GM10266 (cell line): ENCODE data around the gene STX8.

ENCODE experiments used
- DNase-seq: peaks from one replicate; pipeline ENCODE4 v3.0.0; 2012; ENCODE audit errors: extremely low spot score
- TF ChIP-seq, protein P1 (sequence below): IDR thresholded peaks from 2 replicates; pipeline ENCODE4 v1.5.1; 2012; ENCODE audit warnings: mild to moderate bottlenecking, low read depth; ENCODE audit not compliant: control insufficient read depth, insufficient read depth; ENCODE audit errors: missing control alignments

The STX8 gene

DNA sequence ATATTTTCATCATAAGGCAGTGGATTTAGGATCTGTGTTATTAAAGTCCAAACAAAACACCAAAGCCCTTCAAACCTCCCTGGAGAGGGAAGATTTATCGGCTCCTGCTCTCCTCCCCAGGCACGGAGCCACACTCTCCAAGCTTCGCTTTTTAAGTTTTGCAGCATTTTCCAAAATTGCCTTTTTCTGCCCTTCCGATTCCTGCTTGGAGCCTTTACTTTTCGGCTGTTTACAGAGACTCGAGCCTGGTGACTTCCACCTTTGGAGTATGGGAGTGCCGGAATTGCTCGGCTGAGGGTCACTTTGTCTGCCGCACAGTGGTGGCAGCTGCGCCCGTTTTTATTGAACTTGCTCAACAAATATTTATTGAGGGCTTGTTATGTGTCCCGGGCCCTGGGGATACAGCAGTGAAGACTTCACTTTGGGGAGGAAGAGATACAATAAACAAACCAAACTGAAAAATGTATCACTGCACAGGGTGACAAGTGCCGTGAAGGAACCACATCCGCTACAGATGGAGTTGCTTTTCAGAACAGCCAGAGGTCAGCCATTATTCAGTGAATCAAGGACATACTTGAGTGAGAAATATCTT is 368.8 kb downstream of the STX8 start:
- no peak for DNase-seq
- TF ChIP-seq, protein P1, sequence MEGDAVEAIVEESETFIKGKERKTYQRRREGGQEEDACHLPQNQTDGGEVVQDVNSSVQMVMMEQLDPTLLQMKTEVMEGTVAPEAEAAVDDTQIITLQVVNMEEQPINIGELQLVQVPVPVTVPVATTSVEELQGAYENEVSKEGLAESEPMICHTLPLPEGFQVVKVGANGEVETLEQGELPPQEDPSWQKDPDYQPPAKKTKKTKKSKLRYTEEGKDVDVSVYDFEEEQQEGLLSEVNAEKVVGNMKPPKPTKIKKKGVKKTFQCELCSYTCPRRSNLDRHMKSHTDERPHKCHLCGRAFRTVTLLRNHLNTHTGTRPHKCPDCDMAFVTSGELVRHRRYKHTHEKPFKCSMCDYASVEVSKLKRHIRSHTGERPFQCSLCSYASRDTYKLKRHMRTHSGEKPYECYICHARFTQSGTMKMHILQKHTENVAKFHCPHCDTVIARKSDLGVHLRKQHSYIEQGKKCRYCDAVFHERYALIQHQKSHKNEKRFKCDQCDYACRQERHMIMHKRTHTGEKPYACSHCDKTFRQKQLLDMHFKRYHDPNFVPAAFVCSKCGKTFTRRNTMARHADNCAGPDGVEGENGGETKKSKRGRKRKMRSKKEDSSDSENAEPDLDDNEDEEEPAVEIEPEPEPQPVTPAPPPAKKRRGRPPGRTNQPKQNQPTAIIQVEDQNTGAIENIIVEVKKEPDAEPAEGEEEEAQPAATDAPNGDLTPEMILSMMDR: no peak

- TF ChIP-seq, protein P1: no peak
- no peak for DNase-seq
Measured at GRCh38 chr17:9206410-9206703, 369.3 kb downstream of the STX8 start.

- no peak for DNase-seq
- TF ChIP-seq, protein P1: no peak
Measured at GRCh38 chr17:9205520-9206409, 369.9 kb downstream of the STX8 start.

DNA sequence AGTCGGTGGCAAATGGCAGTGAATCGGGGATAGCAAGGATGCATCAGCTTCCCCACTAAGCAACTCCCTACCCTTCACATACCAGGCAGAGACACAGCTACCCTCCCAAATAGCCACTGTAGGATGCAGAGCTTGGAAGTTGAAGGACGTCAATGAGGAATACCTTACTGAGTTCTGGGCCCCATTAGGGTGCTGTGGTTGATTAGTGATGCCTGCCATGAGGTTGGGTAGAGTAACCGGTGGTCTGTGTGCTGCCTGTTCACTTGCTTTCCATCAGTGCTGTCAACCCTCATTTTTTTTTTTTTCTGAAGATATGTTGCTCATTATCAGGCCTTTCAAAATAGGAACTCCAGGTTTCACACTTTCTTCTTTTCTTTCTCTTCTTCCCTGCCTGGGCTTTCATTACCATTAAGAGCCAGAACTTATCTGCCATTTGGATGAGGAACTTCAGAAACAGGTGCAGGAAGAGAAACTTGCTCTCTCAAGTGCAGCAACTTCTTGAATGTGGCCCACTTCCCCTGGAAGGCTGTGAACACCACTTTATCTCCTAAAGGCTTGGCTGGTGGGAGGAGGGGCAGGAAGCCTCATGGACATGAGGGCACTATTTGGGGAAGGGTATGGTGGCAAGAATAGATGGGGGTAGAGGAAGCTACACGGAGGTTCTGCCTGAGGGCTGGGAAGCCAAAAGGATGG is 370.8 kb downstream of the STX8 start:
- no peak for DNase-seq
- TF ChIP-seq, protein P1: no peak

DNA sequence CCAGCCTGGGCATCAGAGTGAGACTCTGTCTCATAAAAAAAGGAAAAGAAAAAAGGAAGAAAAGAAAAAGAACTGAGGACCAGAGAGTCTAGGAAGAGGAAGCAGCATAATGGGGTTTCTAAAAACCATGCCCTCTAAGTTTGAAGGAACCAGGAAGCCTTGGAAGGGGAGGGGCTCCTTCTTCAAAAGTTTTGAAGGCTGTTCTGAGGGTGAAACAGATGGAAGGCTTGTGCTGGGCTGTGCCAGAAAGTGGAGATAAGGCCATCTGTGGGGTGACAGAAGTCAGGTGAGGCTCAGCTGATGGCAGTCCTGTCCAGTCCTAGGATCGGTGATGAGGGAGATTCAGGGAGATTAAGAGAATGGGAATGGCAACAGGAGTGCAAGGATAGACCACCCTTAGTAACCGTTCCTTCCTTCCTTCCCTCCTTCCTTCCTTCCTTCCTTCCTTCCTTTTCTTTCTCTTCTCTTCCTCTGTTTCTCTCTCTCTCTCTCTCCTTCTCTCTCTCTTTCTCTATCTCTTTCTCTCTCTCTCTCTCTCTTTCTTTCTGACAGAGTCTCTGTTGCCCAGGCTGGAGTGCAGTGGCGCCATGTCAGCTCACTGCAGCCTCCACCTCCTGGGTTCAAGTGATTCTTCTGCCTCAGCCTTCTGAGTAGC is 371.7 kb downstream of the STX8 start:
- no peak for DNase-seq
- TF ChIP-seq, protein P1: no peak

DNA sequence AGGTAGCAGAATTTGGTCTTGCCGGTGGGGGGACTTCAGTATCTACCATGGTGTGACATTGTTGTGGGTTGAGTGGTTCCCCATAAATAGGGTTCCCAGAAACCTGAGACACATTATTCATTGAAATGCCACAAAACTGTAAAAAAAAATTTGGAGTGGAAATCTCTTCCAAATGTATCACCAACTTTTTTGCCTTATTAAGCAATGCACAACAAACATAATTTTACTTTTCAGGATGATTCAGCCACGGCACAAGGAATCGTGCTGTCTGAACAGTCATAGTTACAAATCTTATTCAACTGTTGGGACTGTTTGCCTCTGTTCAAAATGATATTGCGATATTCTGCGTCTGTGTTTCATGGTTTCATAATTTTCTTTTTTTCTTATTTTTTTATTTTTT is 373.1 kb downstream of the STX8 start:
- TF ChIP-seq, protein P1: no peak
- DNase-seq: no peak
